H1 (cell line): Measurements from ENCODE around the gene ARL3.

Experiments
- ATF3 ChIP-seq: IDR thresholded peaks from 2 replicates; pipeline ENCODE4 v1.6.1; 2011; ENCODE audit warnings: low read depth, mild to moderate bottlenecking, low read length; ENCODE audit not compliant: insufficient read depth
- BCL11A ChIP-seq, 2 experiments: IDR thresholded peaks; one replicate each; pipeline ENCODE4 v1.6.1; 2011; ENCODE audit warnings: low read depth in 2 of 2, low read length in 2 of 2, mild to moderate bottlenecking in 2 of 2
- CEBPB ChIP-seq: IDR thresholded peaks from 2 replicates; pipeline ENCODE4 v1.6.1; 2012; ENCODE audit warnings: low read depth, low read length
- JUND ChIP-seq: IDR thresholded peaks from 2 replicates; pipeline ENCODE4 v1.6.1; 2011; ENCODE audit warnings: mild to moderate bottlenecking, improper control_type of control experiment, low read length
- MAFK ChIP-seq: IDR thresholded peaks from 2 replicates; pipeline ENCODE4 v1.6.1; 2012; ENCODE audit warnings: low read depth, mild to moderate bottlenecking, improper control_type of control experiment, low read length
- NRF1 ChIP-seq: IDR thresholded peaks from 2 replicates; pipeline ENCODE4 v1.6.1; 2011; ENCODE audit warnings: mild to moderate bottlenecking, low read depth, low read length, improper control_type of control experiment
- POLR2A ChIP-seq, 2 experiments: IDR thresholded peaks; 1 replicate in 1 of 2; 2 replicates in 1 of 2; pipeline ENCODE4 v1.6.1; 2011; ENCODE audit warnings: low read depth in 2 of 2, low read length in 2 of 2, mild to moderate bottlenecking in 2 of 2; ENCODE audit errors: control extremely low read depth in 1 of 2
- RAD21 ChIP-seq, 2 experiments: IDR thresholded peaks in 1 of 2; conservative IDR thresholded peaks in 1 of 2; 2 replicates each; pipeline ENCODE4 v1.6.1; 2011; ENCODE audit warnings: low read depth in 2 of 2, low read length in 2 of 2, improper control_type of control experiment in 1 of 2, inconsistent platforms in 1 of 2, mild to moderate bottlenecking in 1 of 2, moderate library complexity in 1 of 2
- YY1 ChIP-seq: IDR thresholded peaks from 2 replicates; pipeline ENCODE4 v1.6.1; 2011; ENCODE audit warnings: low read depth, mild to moderate bottlenecking, low read length
- TF ChIP-seq, protein P1 (sequence below), 3 experiments: IDR thresholded peaks; 1 replicate in 2 of 3; 2 replicates in 1 of 3; pipeline versions ENCODE4 v1.5.1 to v1.6.1; 2011; ENCODE audit warnings: low read length in 3 of 3, mild to moderate bottlenecking in 3 of 3, inconsistent platforms in 2 of 3, low read depth in 1 of 3, moderate library complexity in 1 of 3; ENCODE audit not compliant: insufficient read depth in 1 of 3; ENCODE audit errors: control extremely low read depth in 1 of 3

- no peak for TF ChIP-seq POLR2A (IDR thresholded peaks at IDR 0.05; ENCODE audit: control extremely low read depth in 1 of 2, low read depth in 2 of 2, low read length in 2 of 2)
- TF ChIP-seq, protein P1, sequence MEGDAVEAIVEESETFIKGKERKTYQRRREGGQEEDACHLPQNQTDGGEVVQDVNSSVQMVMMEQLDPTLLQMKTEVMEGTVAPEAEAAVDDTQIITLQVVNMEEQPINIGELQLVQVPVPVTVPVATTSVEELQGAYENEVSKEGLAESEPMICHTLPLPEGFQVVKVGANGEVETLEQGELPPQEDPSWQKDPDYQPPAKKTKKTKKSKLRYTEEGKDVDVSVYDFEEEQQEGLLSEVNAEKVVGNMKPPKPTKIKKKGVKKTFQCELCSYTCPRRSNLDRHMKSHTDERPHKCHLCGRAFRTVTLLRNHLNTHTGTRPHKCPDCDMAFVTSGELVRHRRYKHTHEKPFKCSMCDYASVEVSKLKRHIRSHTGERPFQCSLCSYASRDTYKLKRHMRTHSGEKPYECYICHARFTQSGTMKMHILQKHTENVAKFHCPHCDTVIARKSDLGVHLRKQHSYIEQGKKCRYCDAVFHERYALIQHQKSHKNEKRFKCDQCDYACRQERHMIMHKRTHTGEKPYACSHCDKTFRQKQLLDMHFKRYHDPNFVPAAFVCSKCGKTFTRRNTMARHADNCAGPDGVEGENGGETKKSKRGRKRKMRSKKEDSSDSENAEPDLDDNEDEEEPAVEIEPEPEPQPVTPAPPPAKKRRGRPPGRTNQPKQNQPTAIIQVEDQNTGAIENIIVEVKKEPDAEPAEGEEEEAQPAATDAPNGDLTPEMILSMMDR (IDR thresholded peaks at IDR 0.05; ENCODE audit: control extremely low read depth in 1 of 3, insufficient read depth in 1 of 3, low read depth in 1 of 3, low read length in 3 of 3), result no peak
- TF ChIP-seq RAD21 (IDR thresholded peaks at IDR 0.05 in 1 of 2, conservative IDR thresholded peaks at IDR 0.05 in 1 of 2; ENCODE audit: low read depth in 2 of 2, low read length in 2 of 2), result no peak
- TF ChIP-seq YY1, result no peak
- TF ChIP-seq CEBPB, result no peak
- no peak for TF ChIP-seq MAFK
- TF ChIP-seq ATF3, result no peak
- TF ChIP-seq NRF1, result no peak
- TF ChIP-seq JUND, result no peak
- TF ChIP-seq BCL11A (IDR thresholded peaks at IDR 0.05; ENCODE audit: low read depth in 2 of 2, low read length in 2 of 2), result no peak
Observed at GRCh38 chr10:102735065-102735562, 20.9 kb upstream of the ARL3 start.
